HepG2 (cell line): Measurements from ENCODE around the gene ZFPM1. TPM values are rescaled to one million over a fixed set of nuclear protein-coding genes. Genes with fewer than 3 reads are reported as not detected.

Experiments used
- AGO2 ChIP-seq: fragments of 200-400 bp; formaldehyde crosslinking; optimal IDR thresholded peaks from 2 replicates; pipeline ENCODE3; 2017; ENCODE audit warnings: mild to moderate bottlenecking, low read depth, low read length, moderate library complexity
- ATF6 ChIP-seq: sonication (generic); formaldehyde crosslinking; conservative IDR thresholded peaks from 2 replicates; pipeline ENCODE4 v1.4.0; 2020; ENCODE audit warnings: missing genetic modification reagents
- CBX2 ChIP-seq, 2 experiments: fragments of 200-600 bp in 1 of 2; sonication (generic); formaldehyde crosslinking in 1 of 2; IDR thresholded peaks; 2 replicates each; pipeline versions ENCODE4 v1.7.0 to v1.8.1; 2018 to 2022; ENCODE audit warnings: low read depth in 2 of 2, low read length in 1 of 2, mild to moderate bottlenecking in 1 of 2, missing genetic modification reagents in 1 of 2
- DR1 ChIP-seq: sonication (generic); formaldehyde crosslinking; IDR thresholded peaks from 2 replicates; pipeline ENCODE4 v1.8.0; 2021; ENCODE audit warnings: mild to moderate bottlenecking, missing genetic modification reagents, inconsistent platforms
- HIC2 ChIP-seq: sonication (generic); formaldehyde crosslinking; IDR thresholded peaks from 2 replicates; pipeline ENCODE4 v1.9.0; 2022; ENCODE audit warnings: low read depth, missing genetic modification reagents
- MBNL3 ChIP-seq: fragments of 250-450 bp; sonication (Bioruptor Pico); conservative IDR thresholded peaks from 2 replicates; pipeline ENCODE4 v1.8.0; 2022; ENCODE audit warnings: mild to moderate bottlenecking, inconsistent platforms
- MLLT10 ChIP-seq: sonication (generic); formaldehyde crosslinking; IDR thresholded peaks from 2 replicates; pipeline ENCODE4 v1.4.0; 2020; ENCODE audit warnings: missing genetic modification reagents
- PCBP1 ChIP-seq: fragments of 200-400 bp; formaldehyde crosslinking; IDR thresholded peaks from 2 replicates; pipeline ENCODE4 v1.6.1; 2017; ENCODE audit warnings: mild to moderate bottlenecking, low read depth, low read length, borderline replicate concordance
- RBM39 ChIP-seq: fragments of 200-400 bp; formaldehyde crosslinking; IDR thresholded peaks from one replicate; pipeline ENCODE4 v1.6.1; 2018; ENCODE audit warnings: antibody characterized with exemption, mild to moderate bottlenecking, low read depth, low read length; ENCODE audit not compliant: poor library complexity, severe bottlenecking
- SMYD3 ChIP-seq: sonication (generic); formaldehyde crosslinking; IDR thresholded peaks from 2 replicates; pipeline ENCODE4 v1.8.1; 2023; ENCODE audit warnings: mild to moderate bottlenecking, missing genetic modification reagents
- ZBTB7A ChIP-seq: sonication (generic); formaldehyde crosslinking; IDR thresholded peaks from 2 replicates; pipeline ENCODE4 v1.8.0; 2022; ENCODE audit warnings: mild to moderate bottlenecking, missing genetic modification reagents
- ZNF562 ChIP-seq: sonication (generic); formaldehyde crosslinking; IDR thresholded peaks from 2 replicates; pipeline ENCODE4 v1.8.0; 2022; ENCODE audit warnings: missing genetic modification reagents, borderline replicate concordance
- ZSCAN22 ChIP-seq: sonication (generic); formaldehyde crosslinking; IDR thresholded peaks from 2 replicates; pipeline ENCODE4 v1.4.0; 2020; ENCODE audit warnings: mild to moderate bottlenecking, missing genetic modification reagents
- polyA plus RNA-seq, 8 experiments: library from polyadenylated mRNA; depleted of rRNA in 3 of 8; stranded (reverse) in 7 of 8; unstranded in 1 of 8; fragments of >200 nt; fragmentation: Illumina TruSeq in 4 of 8; extraction: Trizol in 4 of 8; gene quantifications; 2 replicates each; pipeline versions ENCODE4 v1.2.1 to v1.2.3, GENCODE V29; 2011 to 2016; ENCODE audit warnings: low read depth in 4 of 8, missing spikeins in 1 of 8, mixed read lengths in 1 of 8; ENCODE audit not compliant: insufficient read depth in 1 of 8
- total RNA-seq, 5 experiments: library from RNA; depleted of rRNA; stranded (reverse); fragments of >200 nt; fragmentation: Illumina TruSeq; extraction: Trizol; gene quantifications; 2 replicates each; pipeline ENCODE4 v1.2.3, GENCODE V29; 2016; ENCODE audit warnings: low read depth in 1 of 5

ZFPM1 gene
- total and polyA plus RNA-seq, 2 of the 13 experiments (the other 11 are each of a cell fraction or from before 2014, with no cell fraction given) = 1.3 to 3.8 TPM

- TF ChIP-seq ATF6 (CRISPR knock-in tag) (no peak), MBNL3 (CRISPR knock-in tag) (no peak), HIC2 (CRISPR knock-in tag) (peak; percentile 60), CBX2 (IDR thresholded peaks at IDR 0.05; ENCODE audit: low read depth, low read length) (no peak), CBX2 (CRISPR knock-in tag; IDR thresholded peaks at IDR 0.05; ENCODE audit: low read depth) (no peak), SMYD3 (no peak), ZBTB7A (CRISPR knock-in tag) (no peak), MLLT10 (CRISPR knock-in tag) (no peak), RBM39 (peak; percentile 70), DR1 (CRISPR knock-in tag) (no peak), ZSCAN22 (CRISPR knock-in tag) (no peak), PCBP1 (0 out of 2 replicates have a peak, but pooled peaks have one; percentile 45), AGO2 (peak; percentile 13), ZNF562 (CRISPR knock-in tag) (no peak)
Observed at GRCh38 chr16:88482630-88483391, 29.7 kb downstream of the ZFPM1 start (continued).
